GM12801 (cell line): ENCODE measurements around the gene GNA15.

Experiments used
- CTCF ChIP-seq: IDR thresholded peaks from one replicate; pipeline ENCODE4 v1.5.1; 2011; ENCODE audit warnings: control low read depth; ENCODE audit not compliant: insufficient read length; ENCODE audit errors: extremely low read depth

Gene GNA15

DNA sequence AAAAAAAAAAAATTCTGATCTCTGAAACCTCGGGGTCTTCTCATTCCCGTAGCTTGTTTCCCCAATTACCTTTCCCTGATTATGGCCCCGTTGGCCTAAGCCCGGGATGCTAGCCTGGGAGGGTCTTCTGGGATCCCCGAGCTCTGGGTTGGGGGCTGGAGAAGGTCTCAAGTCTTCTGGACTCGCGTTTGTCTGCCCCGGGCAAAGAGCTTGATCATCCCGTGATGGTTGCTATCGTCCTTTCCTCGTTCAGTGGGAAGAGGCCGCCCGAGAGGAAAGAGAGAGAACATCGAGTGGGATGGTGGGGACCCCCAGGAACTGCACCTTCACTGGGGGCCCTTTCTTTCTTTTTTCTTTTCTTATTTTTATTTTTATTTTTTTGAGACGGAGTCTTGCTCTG lies 2.4 kb downstream of the GNA15 start:
- TF ChIP-seq CTCF, result no peak

DNA sequence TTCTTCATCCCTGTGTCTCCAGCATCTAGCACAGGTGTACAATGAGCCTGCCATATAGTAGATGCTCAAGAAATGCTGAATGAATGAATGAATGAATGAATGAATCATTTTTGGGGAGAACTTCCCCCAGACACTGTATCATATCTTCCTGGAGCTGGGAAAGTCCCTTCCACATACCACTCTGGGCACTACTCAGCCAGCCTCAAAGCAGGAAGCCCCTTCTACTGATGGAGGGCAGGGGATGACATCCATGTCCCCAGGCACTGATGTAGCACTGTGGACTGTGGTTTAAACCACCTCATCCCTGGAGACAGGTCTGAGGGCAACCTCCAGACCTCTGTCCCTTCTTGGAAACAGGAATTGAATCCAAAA lies 4.8 kb downstream of the GNA15 start:
- TF ChIP-seq CTCF, result no peak

DNA sequence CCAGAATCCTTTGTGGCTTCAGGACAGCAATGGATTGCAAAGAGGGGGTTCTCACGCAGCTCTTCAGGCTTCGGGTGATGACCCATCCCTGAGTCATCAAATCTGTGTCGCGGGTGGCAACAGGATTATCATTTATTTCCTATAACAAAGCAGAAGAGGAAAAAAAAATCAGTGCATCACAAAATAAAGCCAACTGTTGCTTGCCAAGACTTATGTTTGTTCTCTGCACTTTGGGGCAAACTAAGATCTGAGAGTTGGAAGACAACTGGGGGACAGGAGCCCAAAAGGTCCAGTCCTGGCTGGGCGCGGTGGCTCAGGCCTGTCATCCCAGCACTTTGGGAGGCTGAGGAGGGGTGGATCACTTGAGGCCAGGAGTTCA lies 6.4 kb downstream of the GNA15 start:
- TF ChIP-seq CTCF, result no peak

DNA sequence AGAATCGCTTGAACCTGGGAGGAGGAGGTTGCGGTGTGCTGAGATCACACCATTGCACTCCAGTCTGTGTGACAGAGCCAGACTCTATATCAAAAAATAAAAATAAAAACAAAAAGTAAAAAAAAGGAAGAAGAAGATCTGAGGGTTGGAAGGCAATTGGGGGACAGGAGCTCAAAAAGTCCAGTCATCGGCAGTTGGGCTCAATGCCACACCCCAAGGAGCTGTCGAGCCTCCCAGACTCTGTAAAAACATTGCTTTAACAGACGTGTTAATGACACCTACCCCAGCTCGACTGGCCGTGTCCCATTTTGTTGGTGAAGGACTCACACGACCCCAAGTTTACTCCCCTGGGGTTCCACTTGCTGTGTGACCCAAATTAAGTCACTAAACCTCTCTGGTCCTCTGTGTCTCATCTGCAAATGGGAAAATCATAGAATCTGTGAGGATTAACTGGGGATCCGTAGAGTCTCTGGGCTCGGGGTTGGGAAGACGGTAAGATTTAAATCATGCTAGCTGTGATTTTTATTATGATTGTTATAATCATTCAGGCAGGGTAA lies 7.0 kb downstream of the GNA15 start:
- no peak for TF ChIP-seq CTCF

DNA sequence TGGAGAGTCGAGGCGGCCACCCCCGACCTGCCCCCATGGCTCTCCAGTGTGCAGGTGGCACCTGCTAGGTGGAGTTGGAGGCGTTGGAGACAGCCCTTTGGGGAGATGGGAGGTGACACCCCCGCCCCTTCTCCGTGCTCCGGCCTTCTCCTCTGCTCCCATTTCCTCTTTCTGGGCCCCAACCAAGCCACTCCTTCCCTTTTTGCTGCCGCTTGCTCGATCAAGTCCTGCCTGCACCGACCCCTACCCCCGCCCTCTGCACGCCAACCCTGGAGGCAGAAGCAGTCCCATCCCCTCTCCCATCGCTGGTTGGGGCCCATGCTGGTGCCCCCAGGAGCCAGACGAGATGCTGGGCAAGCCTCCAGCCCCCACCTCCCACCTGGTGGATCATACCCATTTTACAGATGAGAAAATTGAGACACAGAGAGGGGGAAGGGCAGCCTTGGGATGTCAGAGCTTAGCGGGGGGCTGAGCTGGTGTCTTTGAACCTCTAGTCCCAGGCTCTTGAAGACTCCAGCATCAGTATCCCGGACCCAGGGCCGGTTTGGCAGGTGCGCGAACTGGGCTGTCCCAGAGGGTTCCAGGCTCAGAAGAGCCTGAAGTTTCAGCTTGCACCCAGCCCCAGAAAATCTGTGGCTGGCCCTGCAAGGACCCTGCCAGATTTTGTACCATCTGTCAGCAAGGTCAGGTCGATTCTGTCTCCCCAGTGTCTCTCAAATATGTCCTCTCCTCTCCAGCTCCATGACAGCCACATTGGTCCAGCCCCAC lies 10.3 kb downstream of the GNA15 start:
- no peak for TF ChIP-seq CTCF

- no peak for TF ChIP-seq CTCF
Measured at GRCh38 chr19:3146677-3147100, 10.9 kb downstream of the GNA15 start.

GRCh38 chr19:3148503-3148902 lies 12.7 kb downstream of the GNA15 start:
- no peak for TF ChIP-seq CTCF
